ENCODE measurements around the gene TTLL11.
A peak's percentile ranks its signal among the peaks of the same experiment; 100 is the strongest.

The TTLL11 gene

GRCh38 chr9:121962421-121962820, 130.7 kb downstream of the TTLL11 start:
- DNase-seq = no peak

GRCh38 chr9:121960665-121961064, 132.4 kb downstream of the TTLL11 start:
- DNase-seq = no peak

GRCh38 chr9:121958530-121958929, 134.6 kb downstream of the TTLL11 start:
- no peak for DNase-seq

GRCh38 chr9:121956808-121957207, 136.3 kb downstream of the TTLL11 start:
- DNase-seq = no peak

GRCh38 chr9:121955649-121956048, 137.5 kb downstream of the TTLL11 start:
- DNase-seq = no peak

GRCh38 chr9:121954477-121955140, 138.5 kb downstream of the TTLL11 start:
- peak; percentile 63 for DNase-seq

- DNase-seq = no peak
Observed at GRCh38 chr9:121952611-121953010, 140.5 kb downstream of the TTLL11 start.

- DNase-seq = no peak
Observed at GRCh38 chr9:121950866-121951265, 142.2 kb downstream of the TTLL11 start.

- DNase-seq = no peak
Observed at GRCh38 chr9:121950441-121950840, 142.7 kb downstream of the TTLL11 start.

GRCh38 chr9:121949766-121950165, 143.3 kb downstream of the TTLL11 start:
- DNase-seq = no peak

GRCh38 chr9:121949364-121949763, 143.7 kb downstream of the TTLL11 start:
- no peak for DNase-seq

- DNase-seq = no peak
Observed at GRCh38 chr9:121947775-121948174, 145.3 kb downstream of the TTLL11 start.

- DNase-seq = no peak
Observed at GRCh38 chr9:121946465-121946864, 146.6 kb downstream of the TTLL11 start.

- DNase-seq = peak; percentile 18
Observed at GRCh38 chr9:121945849-121946248, 147.3 kb downstream of the TTLL11 start.

- no peak for DNase-seq
Observed at GRCh38 chr9:121945281-121945680, 147.8 kb downstream of the TTLL11 start.

- peak; percentile 65 for DNase-seq
Observed at GRCh38 chr9:121944711-121945191, 148.4 kb downstream of the TTLL11 start.

GRCh38 chr9:121943463-121943862, 149.6 kb downstream of the TTLL11 start:
- DNase-seq = no peak

- DNase-seq = no peak
Observed at GRCh38 chr9:121942866-121943382, 150.2 kb downstream of the TTLL11 start.

GRCh38 chr9:121942313-121942712, 150.8 kb downstream of the TTLL11 start:
- no peak for DNase-seq

GRCh38 chr9:121939643-121940042, 153.5 kb downstream of the TTLL11 start:
- DNase-seq = no peak

- DNase-seq = no peak
Observed at GRCh38 chr9:121938621-121939020, 154.5 kb downstream of the TTLL11 start.

GRCh38 chr9:121937240-121937639, 155.9 kb downstream of the TTLL11 start:
- no peak for DNase-seq

GRCh38 chr9:121935739-121936138, 157.4 kb downstream of the TTLL11 start:
- DNase-seq = no peak

- no peak for DNase-seq
Observed at GRCh38 chr9:121930956-121931355, 162.2 kb downstream of the TTLL11 start.
